ENCODE results near the gene ANTXR1. TPM values are rescaled to one million over a fixed set of nuclear protein-coding genes. Genes with fewer than 3 reads are reported as not detected.

ANTXR1 gene
- polyA plus RNA-seq, 6 donors from 2014 or later: not detected

- no peak overlapping the region for H3K27ac Mint-ChIP-seq
- DNase-seq: no peak
- H3K4me1 Mint-ChIP-seq: no peaks in the 10 kb centered on the region
- H3K9me3 Mint-ChIP-seq: peaks cover 0 to 14% (median 3%) of the 10 kb centered on the region in 7 donors
- ATAC-seq (ENCODE audit: low read depth in 2 of 2): no peak
- H3K27me3 Mint-ChIP-seq: peaks cover 25 to 48% (median 38%) of the 10 kb centered on the region in 3 donors
- no peak overlapping the region for H3K4me3 Mint-ChIP-seq
- H3K36me3 Mint-ChIP-seq: no peaks in the 10 kb centered on the region
Measured at GRCh38 chr2:69030800-69031428, 17.9 kb downstream of the ANTXR1 start.

- H3K4me1 Mint-ChIP-seq: no peaks in the 10 kb centered on the region
- H3K9me3 Mint-ChIP-seq: peaks cover 0 to 14% (median 3%) of the 10 kb centered on the region in 7 donors
- peak overlapping the region in 1 of 6 donors; percentile 26 for H3K27ac Mint-ChIP-seq
- no peak for DNase-seq
- H3K36me3 Mint-ChIP-seq: no peaks in the 10 kb centered on the region
- no peak for ATAC-seq (ENCODE audit: low read depth in 2 of 2)
- no peak overlapping the region for H3K4me3 Mint-ChIP-seq
- H3K27me3 Mint-ChIP-seq: peaks cover 19 to 44% (median 38%) of the 10 kb centered on the region in 3 donors
Measured at GRCh38 chr2:69031466-69031865, 18.5 kb downstream of the ANTXR1 start.

GRCh38 chr2:69032336-69032735 is 19.4 kb downstream of the ANTXR1 start:
- H3K27me3 Mint-ChIP-seq: peaks cover 12 to 37% (median 37%) of the 10 kb centered on the region in 3 donors

DNA sequence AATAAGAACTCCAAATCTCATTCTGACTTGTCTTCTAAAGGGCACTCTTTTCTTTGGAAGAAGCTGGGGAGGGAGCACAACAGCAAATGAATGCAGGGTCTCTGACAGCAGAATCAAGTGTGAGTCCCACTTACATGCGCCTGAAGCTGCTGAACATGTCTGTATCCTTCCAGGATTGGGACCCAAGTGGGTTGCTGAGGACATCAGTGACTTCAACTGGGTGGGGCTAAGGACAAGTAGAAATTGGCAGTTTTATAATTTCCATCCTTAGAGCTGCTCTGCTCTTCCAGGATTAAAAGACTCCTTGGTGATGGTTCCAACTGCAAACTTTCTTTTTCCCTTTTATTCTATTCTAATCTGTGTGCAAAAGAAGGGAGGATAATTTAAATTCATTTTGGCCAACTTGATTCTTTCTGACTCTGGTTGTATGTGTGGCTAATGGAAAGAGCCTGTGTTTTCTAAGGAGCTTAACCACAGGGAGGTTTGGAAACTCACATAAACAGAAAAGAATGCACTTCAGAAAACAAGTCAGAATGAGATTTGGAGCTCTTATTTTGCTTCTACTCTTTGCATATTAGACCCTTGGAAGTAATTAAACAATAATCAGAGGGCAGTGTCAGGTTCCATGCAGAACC is 20.6 kb downstream of the ANTXR1 start:
- H3K36me3 Mint-ChIP-seq: no peaks in the 10 kb centered on the region
- ATAC-seq (ENCODE audit: low read depth in 2 of 2) (no peak), DNase-seq (no peak)
- peaks cover 12 to 45% (median 37%) of the 10 kb centered on the region in 3 donors for H3K27me3 Mint-ChIP-seq
- H3K27ac Mint-ChIP-seq: no peak overlapping the region
- H3K4me3 Mint-ChIP-seq: no peak overlapping the region
- H3K9me3 Mint-ChIP-seq: no peaks in the 10 kb centered on the region
- no peaks in the 10 kb centered on the region for H3K4me1 Mint-ChIP-seq

More at GRCh38 chr2:69032336-69032735, 19.4 kb downstream of the ANTXR1 start:
- no peak for ATAC-seq (ENCODE audit: low read depth in 2 of 2)
- Mint-ChIP-seq H3K4me3 (no peak overlapping the region), H3K4me1 (no peaks in the 10 kb centered on the region), H3K9me3 (peaks cover 0 to 9% (median 1%) of the 10 kb centered on the region in 7 donors), H3K36me3 (no peaks in the 10 kb centered on the region), H3K27ac (peak overlapping the region in 1 of 6 donors; percentile 12)
- no peak for DNase-seq

- H3K4me1 Mint-ChIP-seq: no peaks in the 10 kb centered on the region
- no peaks in the 10 kb centered on the region for H3K36me3 Mint-ChIP-seq
- H3K27me3 Mint-ChIP-seq: peaks cover 12 to 45% (median 33%) of the 10 kb centered on the region in 3 donors
Measured at GRCh38 chr2:69034122-69034521, 21.1 kb downstream of the ANTXR1 start.

DNA sequence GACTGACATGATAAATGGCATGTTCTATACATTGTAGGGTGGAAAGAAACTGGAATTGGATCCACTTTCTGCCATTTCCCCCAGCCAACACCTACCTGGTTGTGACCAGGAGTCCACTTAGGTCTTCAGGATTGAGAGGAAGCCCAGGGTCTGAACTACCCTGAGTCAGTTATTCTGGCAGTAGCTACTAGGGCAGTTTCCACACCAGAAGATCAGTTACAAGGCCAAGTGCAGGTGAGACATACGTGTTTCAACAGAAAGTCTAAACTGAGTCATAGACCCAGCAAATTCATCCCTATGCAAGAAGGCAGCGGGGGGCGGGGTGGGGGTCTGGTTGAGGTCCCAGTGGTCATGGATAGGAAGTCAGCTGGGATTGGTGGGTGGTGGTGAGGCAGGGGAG is 21.9 kb downstream of the ANTXR1 start:
- H3K27ac Mint-ChIP-seq: no peak overlapping the region
- H3K36me3 Mint-ChIP-seq: no peaks in the 10 kb centered on the region
- no peak for DNase-seq
- no peak for ATAC-seq (ENCODE audit: low read depth in 2 of 2)
- peaks cover 12 to 45% (median 33%) of the 10 kb centered on the region in 3 donors for H3K27me3 Mint-ChIP-seq
- H3K9me3 Mint-ChIP-seq: no peaks in the 10 kb centered on the region
- no peak overlapping the region for H3K4me3 Mint-ChIP-seq
- no peaks in the 10 kb centered on the region for H3K4me1 Mint-ChIP-seq

More at GRCh38 chr2:69034122-69034521, 21.1 kb downstream of the ANTXR1 start:
- no peak for ATAC-seq (ENCODE audit: low read depth in 2 of 2)
- H3K27ac Mint-ChIP-seq: no peak overlapping the region
- no peak for DNase-seq
- no peaks in the 10 kb centered on the region for H3K9me3 Mint-ChIP-seq
- no peak overlapping the region for H3K4me3 Mint-ChIP-seq

DNA sequence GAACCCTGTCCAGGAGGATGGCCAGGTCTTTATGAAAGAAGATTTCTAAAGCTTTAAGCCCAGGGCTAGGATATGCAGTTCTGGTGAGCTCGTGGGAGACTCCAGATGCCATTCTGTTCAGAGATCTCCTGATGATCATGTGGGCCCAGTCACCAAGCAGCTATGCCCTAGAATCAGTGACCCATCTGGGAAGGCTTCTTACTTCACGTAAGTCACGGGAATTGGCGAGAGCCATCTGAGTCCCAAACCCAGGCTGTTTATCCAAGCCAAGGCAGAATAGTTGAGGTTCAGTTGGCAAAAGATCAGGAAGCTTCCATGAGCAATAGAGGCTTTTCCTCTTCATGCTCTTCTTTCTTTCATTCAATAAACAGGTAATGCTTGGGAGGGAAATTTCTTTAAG is 23.9 kb downstream of the ANTXR1 start:
- ATAC-seq (ENCODE audit: low read depth in 2 of 2) (no peak), DNase-seq (no peak)
- no peaks in the 10 kb centered on the region for H3K4me1 Mint-ChIP-seq
- H3K9me3 Mint-ChIP-seq: no peaks in the 10 kb centered on the region
- no peaks in the 10 kb centered on the region for H3K36me3 Mint-ChIP-seq
- peaks cover 14 to 50% (median 42%) of the 10 kb centered on the region in 3 donors for H3K27me3 Mint-ChIP-seq
- no peak overlapping the region for H3K4me3 Mint-ChIP-seq
- H3K27ac Mint-ChIP-seq: no peak overlapping the region

DNA sequence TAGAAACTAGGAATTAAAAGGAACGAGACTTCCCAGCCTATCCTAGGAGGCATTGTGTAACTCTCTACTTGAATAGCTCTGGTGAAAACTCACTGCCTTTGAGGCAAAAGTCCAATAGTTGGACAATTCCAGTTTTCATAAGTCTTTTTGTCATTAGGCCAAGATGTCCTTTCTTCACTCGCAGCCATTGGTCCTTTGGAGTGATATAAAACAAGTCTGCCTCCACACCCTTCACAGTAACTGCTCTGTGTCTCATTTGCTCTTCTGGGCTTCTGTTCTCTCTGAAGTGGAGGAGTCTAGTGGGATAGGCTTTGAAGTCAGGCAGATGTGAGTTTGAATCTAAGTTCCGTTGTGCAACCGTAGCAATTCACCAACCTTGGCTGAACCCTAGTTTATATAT is 28.2 kb downstream of the ANTXR1 start:
- no peak for ATAC-seq (ENCODE audit: low read depth in 2 of 2)
- no peak overlapping the region for H3K4me3 Mint-ChIP-seq
- peaks cover 28 to 43% (median 33%) of the 10 kb centered on the region in 3 donors for H3K27me3 Mint-ChIP-seq

GRCh38 chr2:69043736-69044400 is 30.9 kb downstream of the ANTXR1 start:
- ATAC-seq (ENCODE audit: low read depth in 2 of 2) (no peak), DNase-seq (no peak)
- Mint-ChIP-seq H3K27ac (no peak overlapping the region), H3K9me3 (no peaks in the 10 kb centered on the region), H3K27me3 (peaks cover 28 to 36% (median 31%) of the 10 kb centered on the region in 3 donors), H3K4me1 (no peaks in the 10 kb centered on the region), H3K4me3 (no peak overlapping the region), H3K36me3 (no peaks in the 10 kb centered on the region)

More for the DNA sequence above, 28.2 kb downstream of the ANTXR1 start:
- H3K4me1 Mint-ChIP-seq: no peaks in the 10 kb centered on the region
- H3K36me3 Mint-ChIP-seq: no peaks in the 10 kb centered on the region
- no peak for DNase-seq
- H3K9me3 Mint-ChIP-seq: no peaks in the 10 kb centered on the region
- peak overlapping the region in 1 of 6 donors; percentile 30 for H3K27ac Mint-ChIP-seq

DNA sequence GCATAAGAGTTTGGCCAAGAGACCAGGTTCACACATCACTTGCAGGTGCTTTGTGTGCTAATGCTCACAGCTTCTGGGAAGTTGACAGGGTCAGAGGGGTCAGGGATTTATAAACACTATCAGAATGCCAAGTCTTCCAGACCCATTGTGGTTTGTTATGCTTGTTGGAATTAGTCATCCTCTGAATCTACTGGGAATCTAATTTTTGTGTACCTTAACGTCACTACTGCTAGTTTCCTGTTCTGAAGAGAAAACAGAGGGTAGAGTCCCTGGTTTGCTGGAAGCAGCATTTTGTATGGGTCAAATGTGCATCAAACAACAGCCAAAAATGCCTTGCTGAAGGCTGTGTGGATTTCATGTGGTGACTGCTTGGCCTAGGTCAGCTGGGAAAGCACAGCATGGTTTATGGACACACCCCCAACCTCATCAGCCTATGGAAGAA is 33.3 kb downstream of the ANTXR1 start:
- ATAC-seq (ENCODE audit: low read depth in 2 of 2) (no peak), DNase-seq (no peak)
- Mint-ChIP-seq H3K4me3 (no peak overlapping the region), H3K27me3 (peaks cover 24 to 31% (median 27%) of the 10 kb centered on the region in 3 donors), H3K27ac (no peak overlapping the region), H3K36me3 (no peaks in the 10 kb centered on the region), H3K4me1 (no peaks in the 10 kb centered on the region), H3K9me3 (no peaks in the 10 kb centered on the region)

GRCh38 chr2:69047625-69048145 is 34.7 kb downstream of the ANTXR1 start:
- ATAC-seq (ENCODE audit: low read depth in 2 of 2) (no peak), DNase-seq (no peak)
- Mint-ChIP-seq H3K27ac (no peak overlapping the region), H3K9me3 (no peaks in the 10 kb centered on the region), H3K27me3 (peaks cover 16 to 25% (median 20%) of the 10 kb centered on the region in 3 donors), H3K36me3 (no peaks in the 10 kb centered on the region), H3K4me3 (no peak overlapping the region), H3K4me1 (no peaks in the 10 kb centered on the region)

DNA sequence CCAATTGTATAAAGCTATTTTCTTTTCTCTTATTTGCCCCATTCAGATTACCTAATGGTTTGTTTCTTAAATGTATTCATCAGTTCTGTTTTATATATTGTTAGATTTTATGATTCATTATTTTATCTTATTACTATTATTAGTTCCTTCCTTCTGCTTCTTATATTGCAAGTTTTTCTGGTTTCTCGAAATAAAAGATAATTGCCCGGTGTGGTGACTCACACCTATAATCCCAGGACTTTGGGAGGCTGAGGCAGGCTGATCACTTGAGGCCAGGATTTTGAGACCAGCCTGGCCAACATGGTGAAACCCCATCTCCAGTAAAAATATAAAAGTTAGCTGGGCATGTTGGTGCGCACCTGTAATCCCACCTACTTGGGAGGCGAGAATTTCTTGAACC is 37.8 kb downstream of the ANTXR1 start:
- no peaks in the 10 kb centered on the region for H3K4me1 Mint-ChIP-seq
- no peak overlapping the region for H3K27ac Mint-ChIP-seq
- DNase-seq (no peak), ATAC-seq (ENCODE audit: low read depth in 2 of 2) (no peak)
- H3K27me3 Mint-ChIP-seq: peaks cover 17 to 28% (median 21%) of the 10 kb centered on the region in 3 donors
- no peaks in the 10 kb centered on the region for H3K36me3 Mint-ChIP-seq
- no peaks in the 10 kb centered on the region for H3K9me3 Mint-ChIP-seq
- H3K4me3 Mint-ChIP-seq: no peak overlapping the region

DNA sequence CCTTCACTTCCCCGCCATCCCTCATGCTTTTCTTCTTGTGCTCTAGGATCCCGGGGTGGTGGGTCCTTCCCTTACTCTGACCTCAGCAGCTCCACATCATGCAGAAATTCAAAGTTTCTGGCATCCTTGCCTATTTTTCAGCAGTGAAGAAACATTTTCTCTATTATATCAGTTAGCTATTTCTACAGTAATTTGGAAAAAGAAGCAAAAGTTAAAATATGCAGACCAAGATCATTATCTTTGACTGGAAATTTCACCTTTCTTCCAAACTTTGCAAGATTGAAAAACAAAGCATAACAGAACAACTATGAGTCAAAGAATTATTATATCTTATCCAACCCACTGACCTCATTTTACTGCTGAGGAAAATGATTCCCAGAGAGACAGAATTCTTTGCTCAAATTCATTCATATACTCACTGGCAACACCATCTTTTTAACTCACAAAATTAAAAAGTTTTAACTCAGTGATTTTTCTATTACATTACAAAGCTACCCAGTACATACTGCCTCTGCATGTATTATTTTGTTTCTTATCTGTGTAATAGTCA is 40.5 kb downstream of the ANTXR1 start:
- DNase-seq (no peak), ATAC-seq (ENCODE audit: low read depth in 2 of 2) (no peak)
- Mint-ChIP-seq H3K9me3 (no peaks in the 10 kb centered on the region), H3K27me3 (peaks cover 17 to 36% (median 32%) of the 10 kb centered on the region in 3 donors), H3K27ac (no peak overlapping the region), H3K4me1 (no peaks in the 10 kb centered on the region), H3K36me3 (no peaks in the 10 kb centered on the region), H3K4me3 (no peak overlapping the region)

All from naive B cell (primary cell).